CD14-positive monocyte (primary cell): ENCODE measurements around the gene ZNF341. TPM values are rescaled to one million over a fixed set of nuclear protein-coding genes. Genes with fewer than 3 reads are reported as not detected.
A peak's percentile ranks its signal among the peaks of the same experiment; 100 is the strongest.

ENCODE experiments used
- DNase-seq, 3 donors: peaks; one replicate each; pipeline ENCODE4 v3.0.0-alpha.2; 2011 to 2022
- H2AFZ ChIP-seq: 2 replicates; pipeline ENCODE4 v1.6.0; 2012; ENCODE audit warnings: mild to moderate bottlenecking, low read depth, low read length, inconsistent platforms; ENCODE audit not compliant: insufficient read depth, poor library complexity, severe bottlenecking
- H3K27ac ChIP-seq, 2 donors: 1 replicate in 1 of 2; 2 replicates in 1 of 2; pipeline ENCODE4 v1.5.1; 2012 to 2013; ENCODE audit warnings: low read length in 2 of 2, control low read depth in 1 of 2, inconsistent platforms in 1 of 2, low read depth in 1 of 2, mild to moderate bottlenecking in 1 of 2
- H3K27me3 ChIP-seq, 2 donors: one replicate each; pipeline versions ENCODE4 v1.6.0 to v1.6.1; 2011 to 2013; ENCODE audit warnings: low read length in 2 of 2; ENCODE audit not compliant: control insufficient read depth in 2 of 2, insufficient read depth in 2 of 2
- H3K36me3 ChIP-seq, 2 donors: replicated peaks in 1 of 2; 1 replicate in 1 of 2; 2 replicates in 1 of 2; pipeline versions ENCODE4 v1.5.1 to v1.6.1; 2012 to 2013; ENCODE audit warnings: low read length in 2 of 2, control low read depth in 1 of 2, inconsistent platforms in 1 of 2, mild to moderate bottlenecking in 1 of 2; ENCODE audit not compliant: insufficient read depth in 2 of 2, control insufficient read depth in 1 of 2
- H3K4me1 ChIP-seq, 2 donors: 1 replicate in 1 of 2; 2 replicates in 1 of 2; pipeline versions ENCODE4 v1.5.1 to v1.6.1; 2012 to 2013; ENCODE audit warnings: low read length in 2 of 2, control low read depth in 1 of 2, inconsistent platforms in 1 of 2, mild to moderate bottlenecking in 1 of 2, moderate library complexity in 1 of 2; ENCODE audit not compliant: insufficient read depth in 2 of 2, control insufficient read depth in 1 of 2
- H3K4me2 ChIP-seq: replicated peaks from 2 replicates; pipeline ENCODE3; 2012; ENCODE audit warnings: low read length, moderate library complexity, mild to moderate bottlenecking; ENCODE audit not compliant: poor library complexity, severe bottlenecking; ENCODE audit errors: extremely low read depth
- H3K4me3 ChIP-seq, 3 experiments: fragments of 200-600 bp in 1 of 3; sonication (generic) in 1 of 3; replicated peaks in 1 of 3; 1 replicate in 2 of 3; 2 replicates in 1 of 3; pipeline ENCODE4 v1.5.1; 2011 to 2013; ENCODE audit warnings: low read length in 3 of 3, mild to moderate bottlenecking in 3 of 3, control low read depth in 2 of 3, low read depth in 2 of 3, inconsistent platforms in 1 of 3, moderate library complexity in 1 of 3
- H3K79me2 ChIP-seq: 2 replicates; pipeline ENCODE4 v1.6.0; 2012; ENCODE audit warnings: mild to moderate bottlenecking, control low read depth, inconsistent platforms, low read length, moderate library complexity; ENCODE audit not compliant: insufficient read depth
- H3K9ac ChIP-seq: 2 replicates; pipeline ENCODE4 v1.6.0; 2017; ENCODE audit warnings: low read length, mild to moderate bottlenecking; ENCODE audit not compliant: insufficient read depth, poor library complexity, severe bottlenecking
- H3K9me3 ChIP-seq, 2 donors: replicated peaks in 1 of 2; 1 replicate in 1 of 2; 2 replicates in 1 of 2; pipeline versions ENCODE4 v1.5.1 to v1.6.1; 2012 to 2013; ENCODE audit warnings: low read length in 2 of 2, control low read depth in 1 of 2; ENCODE audit not compliant: control insufficient read depth in 1 of 2, insufficient read depth in 1 of 2
- H4K20me1 ChIP-seq: 2 replicates; pipeline ENCODE4 v1.6.0; 2012; ENCODE audit warnings: mild to moderate bottlenecking, low read length, control low read depth, moderate library complexity; ENCODE audit not compliant: insufficient read depth
- H3K27ac Mint-ChIP-seq, 7 donors: one replicate each; pipeline ENCODE4 v1.8.0; 2020; ENCODE audit warnings: mild to moderate bottlenecking in 7 of 7, mixed read lengths in 7 of 7, moderate library complexity in 6 of 7, inconsistent platforms in 2 of 7
- H3K27me3 Mint-ChIP-seq, 3 donors: one replicate each; pipeline ENCODE4 v1.8.0; 2021 to 2022; ENCODE audit warnings: low read depth in 3 of 3, mild to moderate bottlenecking in 3 of 3, mixed read lengths in 3 of 3, moderate library complexity in 3 of 3, inconsistent platforms in 1 of 3
- H3K36me3 Mint-ChIP-seq, 2 donors: one replicate each; pipeline ENCODE4 v1.8.0; 2020; ENCODE audit warnings: mixed read lengths in 2 of 2, inconsistent platforms in 1 of 2, mild to moderate bottlenecking in 1 of 2
- H3K4me1 Mint-ChIP-seq: one replicate; pipeline ENCODE4 v1.8.0; 2020; ENCODE audit warnings: mild to moderate bottlenecking, mixed read lengths
- H3K4me3 Mint-ChIP-seq, 2 donors: one replicate each; pipeline ENCODE4 v1.8.0; 2020; ENCODE audit warnings: mild to moderate bottlenecking in 2 of 2, mixed read lengths in 2 of 2, moderate library complexity in 1 of 2
- H3K9me3 Mint-ChIP-seq, 7 donors: one replicate each; pipeline ENCODE4 v1.8.0; 2020 to 2022; ENCODE audit warnings: mixed read lengths in 7 of 7, mild to moderate bottlenecking in 6 of 7, moderate library complexity in 6 of 7, inconsistent platforms in 2 of 7
- CTCF ChIP-seq: fragments of 200-600 bp; IDR thresholded peaks from one replicate; pipeline ENCODE4 v1.8.0; 2022; ENCODE audit warnings: antibody characterized with exemption, mild to moderate bottlenecking
- WGBS: methylation state at CpG from one replicate; pipeline ENCODE4 v1.1.5; 2013; ENCODE audit warnings: missing lambda C conversion rate; ENCODE audit not compliant: insufficient coverage; 5-methylcytosine and 5-hydroxymethylcytosine counted together
- intact Hi-C, 2 donors: fragments of 100-400 bp; cut with micrococcal nuclease; formaldehyde crosslinking; loops; one replicate each; pipeline versions ENCODE4 v1.15.0 to v1.15.1; 2023
- polyA plus RNA-seq, 3 donors: library from polyadenylated mRNA; depleted of rRNA in 1 of 3; unstranded in 2 of 3; stranded (reverse) in 1 of 3; fragments of 300-500 nt in 2 of 3; fragments of >200 nt in 1 of 3; fragmentation: Illumina TruSeq in 2 of 3; gene quantifications; 1 replicate in 2 of 3; 2 replicates in 1 of 3; pipeline ENCODE4 v1.2.3, GENCODE V29; 2012 to 2021

ZNF341 gene
- polyA plus RNA-seq, 3 donors = 1.1 to 10.3 (median 2.3) TPM

GRCh38 chr20:33785503-33785902 lies 53.7 kb downstream of the ZNF341 start:
- intact Hi-C loops = no loop called here
- Histone ChIP-seq H3K36me3 (peaks cover 3 to 12% of the 10 kb centered on the region in 2 donors), H3K9ac (peak overlapping the region; percentile 21), H3K27ac (peak overlapping the region in 1 of 2 donors; percentile 80), H3K4me2 (peak overlapping the region; percentile 51), H3K4me1 (peaks cover 36 to 58% of the 10 kb centered on the region in 2 donors), H3K79me2 (no peaks in the 10 kb centered on the region), H3K9me3 (no peaks in the 10 kb centered on the region), H2AFZ (peak overlapping the region; percentile 41), H4K20me1 (no peaks in the 10 kb centered on the region), H3K27me3 (no peaks in the 10 kb centered on the region), H3K4me3 (peak overlapping the region in 1 of 3 experiments; percentile 64)
- H3K9me3 Mint-ChIP-seq = no peaks in the 10 kb centered on the region
- TF ChIP-seq CTCF = no peak
- H3K36me3 Mint-ChIP-seq = peaks cover 17 to 35% of the 10 kb centered on the region in 2 donors
- peaks cover 0 to 2% (median 0%) of the 10 kb centered on the region in 3 donors for H3K27me3 Mint-ChIP-seq
- DNase-seq = no peak
- WGBS = 54% methylated on average over 2 of the region's 5 CpGs
- H3K27ac Mint-ChIP-seq = peak overlapping the region in 5 of 7 donors; percentile 15 to 85 (median 73)
- H3K4me3 Mint-ChIP-seq = peak overlapping the region; percentile 37 to 59
- H3K4me1 Mint-ChIP-seq = peaks cover 59% of the 10 kb centered on the region

- Histone ChIP-seq H3K36me3 (peaks cover 4 to 18% of the 10 kb centered on the region in 2 donors), H3K9me3 (no peaks in the 10 kb centered on the region), H3K4me1 (peaks cover 36 to 58% of the 10 kb centered on the region in 2 donors), H2AFZ (peak overlapping the region; percentile 54), H3K9ac (no peak overlapping the region), H3K4me3 (no peak overlapping the region), H3K27me3 (no peaks in the 10 kb centered on the region), H3K79me2 (no peaks in the 10 kb centered on the region), H3K27ac (peak overlapping the region in 1 of 2 donors; percentile 46), H4K20me1 (no peaks in the 10 kb centered on the region), H3K4me2 (peak overlapping the region; percentile 23)
- Mint-ChIP-seq H3K4me1 (peaks cover 59% of the 10 kb centered on the region), H3K27ac (peak overlapping the region in 2 of 7 donors; percentile 29 to 63), H3K9me3 (no peaks in the 10 kb centered on the region), H3K4me3 (peak overlapping the region in 1 of 2 donors; percentile 20), H3K27me3 (no peaks in the 10 kb centered on the region), H3K36me3 (peaks cover 12 to 34% of the 10 kb centered on the region in 2 donors)
- intact Hi-C loops = no loop called here
- TF ChIP-seq CTCF = no peak
- DNase-seq = no peak
- WGBS = 53% methylated on average over 3 of the region's 9 CpGs
Observed at GRCh38 chr20:33787253-33787891, 55.6 kb downstream of the ZNF341 start.
